NCI-H446 treated with DMSO at 0.1 percent for 48 hours (cell line): Measurements from ENCODE around the gene ANKRD13B.

Experiments
- DNase-seq: peaks from one replicate; lab custom pipeline; 2025; lab: John Stamatoyannopoulos, UW

The ANKRD13B gene

GRCh38 chr17:29616300-29617048, 23.5 kb downstream of the ANKRD13B start:
- no peak for DNase-seq

GRCh38 chr17:29617125-29617480, 24.2 kb downstream of the ANKRD13B start:
- no peak for DNase-seq

- no peak for DNase-seq
Observed at GRCh38 chr17:29617481-29618271, 24.7 kb downstream of the ANKRD13B start.

GRCh38 chr17:29618272-29619065, 25.5 kb downstream of the ANKRD13B start:
- no peak for DNase-seq

- no peak for DNase-seq
Observed at GRCh38 chr17:29619251-29619650, 26.3 kb downstream of the ANKRD13B start.

GRCh38 chr17:29620271-29620670, 27.3 kb downstream of the ANKRD13B start:
- no peak for DNase-seq

- no peak for DNase-seq
Observed at GRCh38 chr17:29620779-29621500, 28.0 kb downstream of the ANKRD13B start.

- no peak for DNase-seq
Observed at GRCh38 chr17:29621751-29622194, 28.8 kb downstream of the ANKRD13B start.

GRCh38 chr17:29622337-29623282, 29.7 kb downstream of the ANKRD13B start, which contains the start of gene CORO6:
CORO6 (minus strand) TSS chr17:29622912; CDS start chr17:29621421, 1,491 bp downstream.
- no peak for DNase-seq

- DNase-seq, result no peak
Observed at GRCh38 chr17:29623283-29623647, 30.3 kb downstream of the ANKRD13B start.

- no peak for DNase-seq
Observed at GRCh38 chr17:29624586-29624985, 31.7 kb downstream of the ANKRD13B start.

GRCh38 chr17:29625037-29625750, 32.3 kb downstream of the ANKRD13B start:
- DNase-seq, result peak; percentile 20

GRCh38 chr17:29627951-29628350, 35.0 kb downstream of the ANKRD13B start:
- no peak for DNase-seq

GRCh38 chr17:29628644-29629043, 35.7 kb downstream of the ANKRD13B start:
- no peak for DNase-seq

GRCh38 chr17:29629839-29630238, 36.9 kb downstream of the ANKRD13B start:
- DNase-seq, result no peak

GRCh38 chr17:29630630-29631193, 37.8 kb downstream of the ANKRD13B start:
- DNase-seq, result no peak

GRCh38 chr17:29633886-29634285, 41.0 kb downstream of the ANKRD13B start:
- no peak for DNase-seq

- DNase-seq, result no peak
Observed at GRCh38 chr17:29640413-29640812, 47.5 kb downstream of the ANKRD13B start.

- DNase-seq, result no peak
Observed at GRCh38 chr17:29640981-29641642, 48.2 kb downstream of the ANKRD13B start.
